C4-2B (cell line): ENCODE measurements around the gene ESRRB.

Source experiments
- H3K27ac ChIP-seq: fragments of 450-650 bp; 2 replicates; pipeline ENCODE4 v1.5.1; 2017
- CTCF ChIP-seq: fragments of 450-650 bp; conservative IDR thresholded peaks from 2 replicates; pipeline ENCODE4 v1.5.1; 2017; ENCODE audit warnings: mild to moderate bottlenecking
- ZFX ChIP-seq: fragments of 450-650 bp; IDR thresholded peaks from 2 replicates; pipeline ENCODE4 v1.6.1; 2017

The ESRRB gene

GRCh38 chr14:76489667-76490066 is 113.7 kb downstream of the ESRRB start:
- no peak overlapping the region for H3K27ac ChIP-seq

GRCh38 chr14:76490111-76490510 is 114.2 kb downstream of the ESRRB start:
- TF ChIP-seq CTCF (no peak), ZFX (no peak)
- H3K27ac ChIP-seq, result no peak overlapping the region

More at GRCh38 chr14:76489667-76490066, 113.7 kb downstream of the ESRRB start:
- TF ChIP-seq CTCF, result no peak
- no peak for TF ChIP-seq ZFX

- no peak overlapping the region for H3K27ac ChIP-seq
- TF ChIP-seq CTCF (no peak), ZFX (no peak)
Measured at GRCh38 chr14:76490735-76491134, 114.8 kb downstream of the ESRRB start.

GRCh38 chr14:76491172-76491930 is 115.4 kb downstream of the ESRRB start:
- TF ChIP-seq ZFX (no peak), CTCF (no peak)
- no peak overlapping the region for H3K27ac ChIP-seq

- no peak overlapping the region for H3K27ac ChIP-seq
- TF ChIP-seq CTCF, result no peak
- no peak for TF ChIP-seq ZFX
Measured at GRCh38 chr14:76495983-76496382, 120.0 kb downstream of the ESRRB start.

- no peak overlapping the region for H3K27ac ChIP-seq
- TF ChIP-seq ZFX, result no peak
- no peak for TF ChIP-seq CTCF
Measured at GRCh38 chr14:76496595-76496994, 120.7 kb downstream of the ESRRB start.

GRCh38 chr14:76497550-76498462 is 121.9 kb downstream of the ESRRB start:
- no peak for TF ChIP-seq ZFX
- no peak; the same call in 1 of the 2 replicates for TF ChIP-seq CTCF

More at GRCh38 chr14:76497550-76498462, 121.9 kb downstream of the ESRRB start:
- H3K27ac ChIP-seq, result no peak overlapping the region
